Natural killer cell (primary cell): ENCODE results near the gene LIG3. TPM values are rescaled to one million over a fixed set of nuclear protein-coding genes. Genes with fewer than 3 reads are reported as not detected.

Source experiments
- ATAC-seq, 3 donors: fragments of 150-1000 bp in 2 of 3; fragments of 200-7000 bp in 1 of 3; cut with Tn5 transposase; 1 replicate in 1 of 3; 2 replicates in 2 of 3; pipeline ENCODE4 v1.10.0; 2021; ENCODE audit warnings: mild to moderate bottlenecking in 2 of 3, moderate library complexity in 2 of 3
- DNase-seq, 2 donors: peaks; one replicate each; pipeline versions ENCODE4 v3.0.0 to v3.0.0-alpha.2; 2013 to 2021; ENCODE audit warnings: mixed read lengths in 1 of 2
- H3K27ac ChIP-seq: one replicate; pipeline ENCODE4 v1.5.1; 2013; ENCODE audit warnings: mild to moderate bottlenecking, low read length
- H3K27me3 ChIP-seq: one replicate; pipeline ENCODE4 v1.6.1; 2013; ENCODE audit warnings: low read length; ENCODE audit not compliant: control insufficient read depth, insufficient read depth
- H3K36me3 ChIP-seq: one replicate; pipeline ENCODE4 v1.6.1; 2013; ENCODE audit warnings: low read length; ENCODE audit not compliant: control insufficient read depth, insufficient read depth
- H3K4me1 ChIP-seq: one replicate; pipeline ENCODE4 v1.6.1; 2013; ENCODE audit warnings: low read length; ENCODE audit not compliant: control insufficient read depth, insufficient read depth
- H3K4me3 ChIP-seq: one replicate; pipeline ENCODE4 v1.5.1; 2013; ENCODE audit warnings: low read length
- H3K9me3 ChIP-seq: one replicate; pipeline ENCODE4 v1.6.1; 2013; ENCODE audit warnings: low read length; ENCODE audit not compliant: control insufficient read depth, insufficient read depth
- H3K27ac Mint-ChIP-seq, 2 donors: one replicate each; pipeline ENCODE4 v1.8.0; 2022; ENCODE audit warnings: mild to moderate bottlenecking in 2 of 2, mixed read lengths in 2 of 2, moderate library complexity in 1 of 2
- H3K27me3 Mint-ChIP-seq, 2 donors: one replicate each; pipeline ENCODE4 v1.8.0; 2022; ENCODE audit warnings: low read depth in 2 of 2, mixed read lengths in 2 of 2
- H3K36me3 Mint-ChIP-seq: one replicate; pipeline ENCODE4 v1.8.0; 2022; ENCODE audit warnings: mixed read lengths
- H3K4me1 Mint-ChIP-seq, 2 donors: one replicate each; pipeline ENCODE4 v1.8.0; 2022; ENCODE audit warnings: mixed read lengths in 2 of 2
- H3K4me3 Mint-ChIP-seq: one replicate; pipeline ENCODE4 v1.8.0; 2022; ENCODE audit warnings: mild to moderate bottlenecking, moderate library complexity, mixed read lengths
- H3K9me3 Mint-ChIP-seq, 2 donors: one replicate each; pipeline ENCODE4 v1.8.0; 2022; ENCODE audit warnings: mixed read lengths in 2 of 2
- CTCF ChIP-seq: fragments of 200-600 bp; IDR thresholded peaks from one replicate; pipeline ENCODE4 v1.8.0; 2022; ENCODE audit warnings: antibody characterized with exemption
- WGBS: methylation state at CpG from one replicate; pipeline ENCODE4 v1.1.7; 2013; ENCODE audit warnings: missing lambda C conversion rate; ENCODE audit not compliant: insufficient coverage; 5-methylcytosine and 5-hydroxymethylcytosine counted together
- intact Hi-C: fragments of 100-400 bp; cut with micrococcal nuclease; formaldehyde crosslinking; loops from one replicate; pipeline ENCODE4 v1.14.2; 2022
- total RNA-seq, 4 donors: library from RNA; stranded (reverse); fragments of 120-200 nt in 1 of 4; gene quantifications; one replicate each; pipeline versions ENCODE4 v1.2.3 to v1.2.4, GENCODE V29; 2013 to 2022

LIG3 gene
- total RNA-seq, 3 donors from 2014 or later (not counting 1 experiment from before 2014, with no cell fraction given), result 70.2 to 83.7 (median 72.0) TPM

DNA sequence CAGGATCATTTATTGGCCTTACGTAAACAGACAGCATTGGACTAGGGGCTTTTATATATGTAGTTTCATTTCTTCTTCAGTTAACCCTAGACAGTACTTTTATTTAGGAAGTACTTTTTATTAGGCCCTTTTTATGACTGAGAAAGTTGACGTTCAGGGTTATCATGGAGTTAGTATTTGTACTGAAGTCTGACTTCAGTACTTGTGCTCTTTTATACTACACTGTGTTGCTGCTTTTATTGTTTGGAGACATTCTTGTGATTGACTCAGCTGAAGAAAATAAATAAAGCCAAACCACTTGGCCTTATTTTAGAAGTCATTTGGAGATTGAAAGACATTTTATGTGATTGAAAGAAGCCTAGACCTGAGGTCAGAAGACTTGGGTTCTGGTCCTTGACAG is 6.9 kb downstream of the LIG3 start:
- WGBS, result 80% methylated on average over 1 of the region's 2 CpGs
- no peak overlapping the region for H3K27ac Mint-ChIP-seq
- no peak for ATAC-seq
- H3K9me3 ChIP-seq, result no peaks in the 10 kb centered on the region
- H3K4me1 ChIP-seq, result peaks cover 17% of the 10 kb centered on the region
- no peak for DNase-seq
- H3K9me3 Mint-ChIP-seq, result no peaks in the 10 kb centered on the region
- no peak overlapping the region for H3K4me3 Mint-ChIP-seq
- H3K4me1 Mint-ChIP-seq, result peaks cover 14 to 24% of the 10 kb centered on the region in 2 donors
- intact Hi-C loops, result loop anchor here (10.0 kb wide), 1 partner anchor 442 kb away; no protein-coding TSS in a partner anchor
- TF ChIP-seq CTCF, result no peak
- H3K27me3 ChIP-seq, result no peaks in the 10 kb centered on the region
- H3K27ac ChIP-seq, result no peak overlapping the region
- no peaks in the 10 kb centered on the region for H3K36me3 Mint-ChIP-seq
- H3K36me3 ChIP-seq, result peaks cover 43% of the 10 kb centered on the region
- no peaks in the 10 kb centered on the region for H3K27me3 Mint-ChIP-seq
- H3K4me3 ChIP-seq, result no peak overlapping the region

GRCh38 chr17:34988644-34989043 is 8.3 kb downstream of the LIG3 start:
- WGBS, result 92% methylated on average over 2 of the region's 2 CpGs
- Mint-ChIP-seq H3K9me3 (no peaks in the 10 kb centered on the region), H3K4me3 (no peak overlapping the region), H3K27me3 (no peaks in the 10 kb centered on the region), H3K4me1 (peaks cover 12 to 25% of the 10 kb centered on the region in 2 donors), H3K36me3 (no peaks in the 10 kb centered on the region), H3K27ac (no peak overlapping the region)
- ATAC-seq (no peak), DNase-seq (no peak)
- no peak overlapping the region for H3K27ac ChIP-seq
- intact Hi-C loops, result loop anchor here (10.0 kb wide), 1 partner anchor 444 kb away; no protein-coding TSS in a partner anchor
- no peaks in the 10 kb centered on the region for H3K27me3 ChIP-seq
- no peaks in the 10 kb centered on the region for H3K9me3 ChIP-seq
- no peak overlapping the region for H3K4me3 ChIP-seq
- peaks cover 26% of the 10 kb centered on the region for H3K4me1 ChIP-seq
- H3K36me3 ChIP-seq, result peaks cover 53% of the 10 kb centered on the region
- TF ChIP-seq CTCF, result no peak

DNA sequence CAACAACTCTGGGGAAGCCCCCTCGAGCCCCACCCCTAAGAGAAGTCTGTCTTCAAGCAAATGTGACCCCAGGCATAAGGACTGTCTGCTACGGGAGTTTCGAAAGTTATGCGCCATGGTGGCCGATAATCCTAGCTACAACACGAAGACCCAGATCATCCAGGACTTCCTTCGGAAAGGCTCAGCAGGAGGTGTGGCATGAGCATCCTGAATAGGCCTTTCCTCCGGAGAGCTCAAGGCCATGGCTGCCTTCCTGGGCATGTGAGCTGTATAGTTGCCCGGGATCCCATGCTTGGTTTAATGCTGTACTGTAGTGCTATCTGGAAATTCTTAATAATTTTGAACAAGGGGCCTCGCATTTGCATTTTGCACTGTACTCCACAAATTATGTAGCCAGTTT is 9.2 kb downstream of the LIG3 start:
- Histone ChIP-seq H3K9me3 (no peaks in the 10 kb centered on the region), H3K36me3 (peaks cover 62% of the 10 kb centered on the region), H3K27ac (no peak overlapping the region), H3K4me1 (peaks cover 26% of the 10 kb centered on the region), H3K27me3 (no peaks in the 10 kb centered on the region), H3K4me3 (no peak overlapping the region)
- H3K27me3 Mint-ChIP-seq, result no peaks in the 10 kb centered on the region
- H3K36me3 Mint-ChIP-seq, result no peaks in the 10 kb centered on the region
- no peak for TF ChIP-seq CTCF
- ATAC-seq, result no peak
- no peak overlapping the region for H3K4me3 Mint-ChIP-seq
- no peaks in the 10 kb centered on the region for H3K9me3 Mint-ChIP-seq
- 96% methylated on average over 10 of the region's 10 CpGs for WGBS
- intact Hi-C loops, result loop anchor here (10.0 kb wide), 1 partner anchor 445 kb away; no protein-coding TSS in a partner anchor
- DNase-seq, result no peak
- peaks cover 8 to 17% of the 10 kb centered on the region in 2 donors for H3K4me1 Mint-ChIP-seq
- no peak overlapping the region for H3K27ac Mint-ChIP-seq

GRCh38 chr17:34990921-34991365 is 10.6 kb downstream of the LIG3 start:
- Mint-ChIP-seq H3K9me3 (no peaks in the 10 kb centered on the region), H3K4me1 (peaks cover 8 to 16% of the 10 kb centered on the region in 2 donors), H3K4me3 (peak overlapping the region; percentile 6), H3K27ac (peak overlapping the region in 1 of 2 donors; percentile 69), H3K27me3 (no peaks in the 10 kb centered on the region), H3K36me3 (no peaks in the 10 kb centered on the region)
- no peaks in the 10 kb centered on the region for H3K9me3 ChIP-seq
- H3K27me3 ChIP-seq, result no peaks in the 10 kb centered on the region
- H3K27ac ChIP-seq, result peak overlapping the region; percentile 71
- H3K4me1 ChIP-seq, result peaks cover 26% of the 10 kb centered on the region
- no peak for DNase-seq
- H3K4me3 ChIP-seq, result no peak overlapping the region
- intact Hi-C loops, result no loop called here
- H3K36me3 ChIP-seq, result peaks cover 65% of the 10 kb centered on the region
- 73% methylated on average over 6 of the region's 6 CpGs for WGBS
- no peak for TF ChIP-seq CTCF
- ATAC-seq, result peak in 1 of 3 donors; percentile 52
